Keratinocyte (primary cell): Measurements from ENCODE around the gene KLHDC7B.

ENCODE experiments used
- EZH2 ChIP-seq: IDR thresholded peaks from one replicate; pipeline ENCODE4 v1.6.1; 2012; ENCODE audit warnings: inconsistent platforms, mild to moderate bottlenecking, low read length, moderate library complexity
- TF ChIP-seq, protein P1 (sequence below), 3 experiments: IDR thresholded peaks in 1 of 3; conservative IDR thresholded peaks in 1 of 3; optimal IDR thresholded peaks in 1 of 3; 2 replicates in 2 of 3; 3 replicates in 1 of 3; pipeline versions ENCODE3 to v1.5.1; 2011; ENCODE audit warnings: low read length in 3 of 3, mild to moderate bottlenecking in 3 of 3, moderate library complexity in 2 of 3, control low read depth in 1 of 3, inconsistent platforms in 1 of 3; ENCODE audit not compliant: insufficient read depth in 2 of 3; ENCODE audit errors: extremely low read depth in 1 of 3

DNA sequence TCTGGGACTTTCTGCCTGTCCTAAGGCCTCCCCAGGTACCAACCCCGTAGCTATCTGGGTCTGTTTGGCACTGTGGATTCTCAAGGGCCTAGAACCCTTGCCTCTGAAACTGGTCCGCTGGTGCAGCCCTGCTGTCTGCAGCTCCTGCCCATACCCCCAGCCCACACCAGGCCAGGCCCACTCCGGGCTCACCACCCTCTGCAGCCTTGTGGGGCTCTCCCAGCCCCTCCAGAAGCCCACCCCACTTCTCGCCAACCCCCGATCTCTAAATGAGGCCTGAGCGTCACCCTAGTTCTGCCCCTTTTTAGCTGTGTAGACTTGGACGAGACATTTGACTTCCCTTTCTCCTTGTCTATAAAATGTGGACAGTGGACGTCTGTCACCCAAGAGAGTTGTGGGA lies 4.7 kb downstream of the KLHDC7B start:
- TF ChIP-seq, protein P1, sequence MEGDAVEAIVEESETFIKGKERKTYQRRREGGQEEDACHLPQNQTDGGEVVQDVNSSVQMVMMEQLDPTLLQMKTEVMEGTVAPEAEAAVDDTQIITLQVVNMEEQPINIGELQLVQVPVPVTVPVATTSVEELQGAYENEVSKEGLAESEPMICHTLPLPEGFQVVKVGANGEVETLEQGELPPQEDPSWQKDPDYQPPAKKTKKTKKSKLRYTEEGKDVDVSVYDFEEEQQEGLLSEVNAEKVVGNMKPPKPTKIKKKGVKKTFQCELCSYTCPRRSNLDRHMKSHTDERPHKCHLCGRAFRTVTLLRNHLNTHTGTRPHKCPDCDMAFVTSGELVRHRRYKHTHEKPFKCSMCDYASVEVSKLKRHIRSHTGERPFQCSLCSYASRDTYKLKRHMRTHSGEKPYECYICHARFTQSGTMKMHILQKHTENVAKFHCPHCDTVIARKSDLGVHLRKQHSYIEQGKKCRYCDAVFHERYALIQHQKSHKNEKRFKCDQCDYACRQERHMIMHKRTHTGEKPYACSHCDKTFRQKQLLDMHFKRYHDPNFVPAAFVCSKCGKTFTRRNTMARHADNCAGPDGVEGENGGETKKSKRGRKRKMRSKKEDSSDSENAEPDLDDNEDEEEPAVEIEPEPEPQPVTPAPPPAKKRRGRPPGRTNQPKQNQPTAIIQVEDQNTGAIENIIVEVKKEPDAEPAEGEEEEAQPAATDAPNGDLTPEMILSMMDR (optimal IDR thresholded peaks at IDR 0.05 in 1 of 3, IDR thresholded peaks at IDR 0.05 in 1 of 3, conservative IDR thresholded peaks at IDR 0.05 in 1 of 3; ENCODE audit: extremely low read depth in 1 of 3, insufficient read depth in 2 of 3, low read length in 3 of 3) = no peak
- TF ChIP-seq EZH2 = no peak
